ENCODE measurements around the gene SALL2. TPM values are rescaled to one million over a fixed set of nuclear protein-coding genes. Genes with fewer than 3 reads are reported as not detected.

SALL2 gene
- total and polyA plus RNA-seq, 4 donors = 0.49 to 2.9 (median 0.78) TPM

DNA sequence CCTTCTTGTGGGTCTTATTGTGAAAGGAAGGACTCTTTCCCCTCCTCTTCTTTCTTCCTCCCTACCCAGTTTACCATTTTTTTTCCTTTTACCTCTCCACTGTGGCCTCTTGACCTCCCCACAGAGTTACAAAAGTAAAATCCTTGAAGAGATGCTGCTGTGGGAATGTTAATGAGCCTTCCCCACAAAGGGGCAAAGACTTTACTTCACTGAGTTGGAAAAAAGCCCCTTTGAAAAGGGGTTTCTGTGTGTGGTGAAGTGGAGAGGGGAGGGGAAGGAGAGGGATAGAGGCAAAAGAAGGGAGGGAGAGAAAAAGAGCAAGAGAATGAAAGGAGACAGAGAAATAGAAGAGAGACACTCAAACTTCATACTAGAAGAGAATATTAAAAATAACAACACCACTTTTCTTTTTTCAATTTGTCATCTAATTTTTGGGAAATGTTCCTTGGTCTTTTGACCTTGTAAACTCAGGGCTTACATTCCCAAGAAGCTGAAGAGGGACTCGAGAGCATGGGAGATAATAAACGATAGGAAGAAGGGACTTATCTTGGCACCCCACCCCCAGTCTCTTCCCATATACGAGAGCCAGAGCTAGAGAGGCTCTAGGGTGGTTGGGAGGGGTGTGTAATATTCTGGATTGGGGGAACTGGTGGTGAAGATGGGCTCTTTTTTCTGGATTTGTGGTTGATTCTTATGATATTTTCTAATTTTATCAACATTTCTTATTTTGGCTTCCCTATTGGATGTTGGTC is 13.2 kb upstream of the SALL2 start (continued):
- TF ChIP-seq, protein P1, sequence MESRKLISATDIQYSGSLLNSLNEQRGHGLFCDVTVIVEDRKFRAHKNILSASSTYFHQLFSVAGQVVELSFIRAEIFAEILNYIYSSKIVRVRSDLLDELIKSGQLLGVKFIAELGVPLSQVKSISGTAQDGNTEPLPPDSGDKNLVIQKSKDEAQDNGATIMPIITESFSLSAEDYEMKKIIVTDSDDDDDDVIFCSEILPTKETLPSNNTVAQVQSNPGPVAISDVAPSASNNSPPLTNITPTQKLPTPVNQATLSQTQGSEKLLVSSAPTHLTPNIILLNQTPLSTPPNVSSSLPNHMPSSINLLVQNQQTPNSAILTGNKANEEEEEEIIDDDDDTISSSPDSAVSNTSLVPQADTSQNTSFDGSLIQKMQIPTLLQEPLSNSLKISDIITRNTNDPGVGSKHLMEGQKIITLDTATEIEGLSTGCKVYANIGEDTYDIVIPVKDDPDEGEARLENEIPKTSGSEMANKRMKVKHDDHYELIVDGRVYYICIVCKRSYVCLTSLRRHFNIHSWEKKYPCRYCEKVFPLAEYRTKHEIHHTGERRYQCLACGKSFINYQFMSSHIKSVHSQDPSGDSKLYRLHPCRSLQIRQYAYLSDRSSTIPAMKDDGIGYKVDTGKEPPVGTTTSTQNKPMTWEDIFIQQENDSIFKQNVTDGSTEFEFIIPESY (IDR thresholded peaks at IDR 0.05) = no peak
- TF ChIP-seq SP1 (IDR thresholded peaks at IDR 0.05) = no peak
- TF ChIP-seq EGR1 (IDR thresholded peaks at IDR 0.05; ENCODE audit: low read depth in 2 of 2) = no peak

DNA sequence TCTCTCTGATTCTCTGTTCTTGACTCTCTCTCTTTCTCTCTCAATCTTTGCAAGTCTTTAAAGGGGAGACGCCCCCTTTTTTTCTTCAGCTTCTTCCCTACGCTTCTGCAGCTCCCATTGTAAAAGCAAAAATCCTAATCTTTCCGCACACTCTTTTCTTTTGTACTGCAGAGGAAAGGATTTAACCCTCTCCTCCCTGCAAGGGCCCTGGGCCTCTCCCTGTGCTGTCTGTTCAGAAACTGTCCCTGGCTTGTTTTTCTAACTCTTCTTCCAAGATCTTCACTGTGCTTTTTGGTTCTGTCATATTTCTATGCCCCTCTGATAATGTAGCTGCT is 10.9 kb upstream of the SALL2 start:
- WGBS = 41% methylated on average over 3 of the region's 3 CpGs
- no peak for TF ChIP-seq FOXA1 (IDR thresholded peaks at IDR 0.05)
- TF ChIP-seq, protein P2, sequence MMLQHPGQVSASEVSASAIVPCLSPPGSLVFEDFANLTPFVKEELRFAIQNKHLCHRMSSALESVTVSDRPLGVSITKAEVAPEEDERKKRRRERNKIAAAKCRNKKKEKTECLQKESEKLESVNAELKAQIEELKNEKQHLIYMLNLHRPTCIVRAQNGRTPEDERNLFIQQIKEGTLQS (IDR thresholded peaks at IDR 0.05) = no peak
- H3K9me3 ChIP-seq (ENCODE audit: control insufficient read depth in 4 of 4, low read length in 3 of 4) = peaks cover 0 to 3% (median 0%) of the 10 kb centered on the region in 4 donors
- no peaks in the 10 kb centered on the region for H3K36me3 ChIP-seq (ENCODE audit: control insufficient read depth in 4 of 4, insufficient read depth in 3 of 4, low read depth in 1 of 4, low read length in 3 of 4)
- H3K4me1 ChIP-seq (ENCODE audit: control insufficient read depth in 4 of 4, insufficient read depth in 4 of 4, low read length in 3 of 4) = peaks cover 0 to 2% (median 0%) of the 10 kb centered on the region in 4 donors
- H3K27me3 ChIP-seq (ENCODE audit: control insufficient read depth in 4 of 4, insufficient read depth in 4 of 4, low read length in 3 of 4) = peaks cover 0 to 13% (median 2%) of the 10 kb centered on the region in 4 donors
- no peak overlapping the region for H3K27ac ChIP-seq (ENCODE audit: low read depth in 1 of 2, low read length in 2 of 2)
- no peak overlapping the region for H3K9ac ChIP-seq (ENCODE audit: low read depth in 1 of 2, low read length in 2 of 2)
- no peak overlapping the region for H3K4me3 ChIP-seq (ENCODE audit: low read depth in 1 of 3, low read length in 3 of 3)
- no peak for DNase-seq (ENCODE audit: low spot score)

DNA sequence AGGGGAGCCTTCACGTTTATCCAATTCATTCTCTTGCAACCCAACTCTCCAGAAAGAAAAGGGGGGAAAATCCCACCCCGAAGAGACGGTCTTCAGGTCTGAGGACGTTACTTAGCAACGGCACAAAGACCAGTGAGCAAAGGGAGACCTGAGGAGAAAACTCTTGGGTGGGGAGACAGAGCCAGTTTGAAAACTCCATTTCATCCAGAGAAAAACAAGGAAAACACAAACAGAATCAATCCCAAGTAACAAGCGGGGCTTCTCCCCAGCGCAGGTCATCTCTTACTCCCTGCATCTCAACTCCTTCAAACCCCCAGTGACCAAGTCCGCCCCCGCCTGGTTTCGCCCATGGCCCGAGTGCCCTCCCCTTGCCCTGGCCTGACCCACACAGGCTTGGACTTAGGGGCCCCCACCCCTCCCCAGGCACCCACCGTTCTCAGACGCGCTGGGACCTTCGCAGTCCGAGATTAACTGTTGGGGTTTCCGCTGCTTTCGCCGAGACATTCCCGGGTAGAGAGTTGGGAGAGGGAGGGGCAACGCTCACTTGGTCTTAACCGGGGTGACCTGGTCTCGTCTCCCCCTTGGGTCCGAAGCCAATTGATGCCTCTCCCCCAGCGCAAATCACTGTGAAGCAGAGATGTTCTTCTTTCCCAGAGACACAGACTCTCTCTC is 10.4 kb upstream of the SALL2 start:
- H3K27ac ChIP-seq (ENCODE audit: low read depth in 1 of 2, low read length in 2 of 2) = no peak overlapping the region
- H3K9ac ChIP-seq (ENCODE audit: low read depth in 1 of 2, low read length in 2 of 2) = no peak overlapping the region
- WGBS = 9% methylated on average over 25 of the region's 25 CpGs
- peaks cover 0 to 3% (median 0%) of the 10 kb centered on the region in 4 donors for H3K9me3 ChIP-seq (ENCODE audit: control insufficient read depth in 4 of 4, low read length in 3 of 4)
- no peak for DNase-seq (ENCODE audit: low spot score)
- no peaks in the 10 kb centered on the region for H3K36me3 ChIP-seq (ENCODE audit: control insufficient read depth in 4 of 4, insufficient read depth in 3 of 4, low read depth in 1 of 4, low read length in 3 of 4)
- peaks cover 0 to 13% (median 2%) of the 10 kb centered on the region in 4 donors for H3K27me3 ChIP-seq (ENCODE audit: control insufficient read depth in 4 of 4, insufficient read depth in 4 of 4, low read length in 3 of 4)
- TF ChIP-seq YY1 (IDR thresholded peaks at IDR 0.05) (no peak), TAF1 (conservative IDR thresholded peaks at IDR 0.05) (no peak), FOXA1 (IDR thresholded peaks at IDR 0.05) (no peak), NR2F2 (IDR thresholded peaks at IDR 0.05) (no peak)
- peaks cover 0 to 2% (median 0%) of the 10 kb centered on the region in 4 donors for H3K4me1 ChIP-seq (ENCODE audit: control insufficient read depth in 4 of 4, insufficient read depth in 4 of 4, low read length in 3 of 4)
- H3K4me3 ChIP-seq (ENCODE audit: low read depth in 1 of 3, low read length in 3 of 3) = no peak overlapping the region

DNA sequence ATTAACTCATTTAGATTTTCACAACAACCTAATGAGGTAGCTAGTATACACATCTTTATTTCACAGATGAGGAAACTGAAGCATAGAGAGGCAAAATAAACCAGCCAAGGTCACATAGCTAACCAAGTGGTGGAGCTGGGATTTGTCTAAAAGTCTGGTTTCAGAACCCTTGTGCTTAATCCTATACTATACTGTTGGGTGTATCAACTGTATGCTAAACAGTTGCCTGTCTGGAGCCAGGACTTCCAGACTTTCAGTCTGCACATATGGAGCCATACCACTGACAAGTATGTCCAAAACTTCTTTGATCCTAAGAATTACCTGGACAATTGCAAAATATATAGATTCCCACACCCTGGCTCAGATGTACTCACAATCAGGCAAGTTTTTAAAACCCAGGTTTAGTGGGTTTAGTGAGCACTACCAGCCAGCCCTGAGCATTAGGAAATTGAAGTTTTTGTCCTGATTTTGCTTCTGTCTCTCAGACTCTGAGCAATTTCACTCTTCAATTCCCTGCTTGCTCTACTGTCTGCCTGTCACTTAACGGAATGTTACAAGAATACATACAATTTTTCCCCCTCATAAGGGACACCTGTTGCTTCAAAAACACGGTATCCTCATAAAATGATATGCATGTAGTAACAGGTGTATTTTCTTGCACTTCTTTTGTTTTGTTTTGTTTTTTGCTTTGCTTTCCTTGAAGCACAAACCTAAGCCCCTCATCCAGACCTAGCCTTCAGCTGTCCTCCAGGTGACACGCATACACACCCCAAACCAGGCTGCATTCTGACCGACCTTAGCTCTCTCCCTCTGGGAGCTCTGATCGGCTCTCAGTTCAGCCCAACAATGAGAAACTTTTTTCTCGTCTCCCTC is 9.6 kb upstream of the SALL2 start:
- no peak for TF ChIP-seq SP1 (IDR thresholded peaks at IDR 0.05)
- TF ChIP-seq HNF4G (IDR thresholded peaks at IDR 0.05) = no peak
- TF ChIP-seq GABPA (IDR thresholded peaks at IDR 0.05 in 1 of 2, conservative IDR thresholded peaks at IDR 0.05 in 1 of 2) = no peak
- no peak for TF ChIP-seq HNF4A (conservative IDR thresholded peaks at IDR 0.05)
- TF ChIP-seq RXRA (IDR thresholded peaks at IDR 0.05) = no peak
- peaks cover 0 to 3% (median 0%) of the 10 kb centered on the region in 4 donors for H3K9me3 ChIP-seq (ENCODE audit: control insufficient read depth in 4 of 4, low read length in 3 of 4)
- WGBS = 32% methylated on average over 6 of the region's 6 CpGs
- H3K9ac ChIP-seq (ENCODE audit: low read depth in 1 of 2, low read length in 2 of 2) = no peak overlapping the region
- no peak overlapping the region for H3K4me3 ChIP-seq (ENCODE audit: low read depth in 1 of 3, low read length in 3 of 3)
- peaks cover 0 to 2% (median 0%) of the 10 kb centered on the region in 4 donors for H3K4me1 ChIP-seq (ENCODE audit: control insufficient read depth in 4 of 4, insufficient read depth in 4 of 4, low read length in 3 of 4)
- no peak overlapping the region for H3K27ac ChIP-seq (ENCODE audit: low read depth in 1 of 2, low read length in 2 of 2)
- H3K36me3 ChIP-seq (ENCODE audit: control insufficient read depth in 4 of 4, insufficient read depth in 3 of 4, low read depth in 1 of 4, low read length in 3 of 4) = no peaks in the 10 kb centered on the region
- H3K27me3 ChIP-seq (ENCODE audit: control insufficient read depth in 4 of 4, insufficient read depth in 4 of 4, low read length in 3 of 4) = peaks cover 0 to 13% (median 2%) of the 10 kb centered on the region in 4 donors
- DNase-seq (ENCODE audit: low spot score) = no peak

Measured in liver (tissue), 9 donors.